H1 (cell line): ENCODE data around the gene SUPT20H. TPM values are rescaled to one million over a fixed set of nuclear protein-coding genes. Genes with fewer than 3 reads are reported as not detected.

ENCODE experiments used
- CTCF ChIA-PET: fragments of 300-600 bp; sonication (Branson Sonifier 250); formaldehyde crosslinking; loops from one replicate; lab custom pipeline; 2021; ENCODE audit not compliant: partially characterized antibody; lab: Charles Lee
- POLR2A ChIA-PET: fragments of 300-600 bp; sonication (Branson Sonifier 250); formaldehyde crosslinking; loops from one replicate; lab custom pipeline; 2021; ENCODE audit warnings: inconsistent platforms; ENCODE audit not compliant: partially characterized antibody; lab: Charles Lee
- DNase-seq, 2 experiments: peaks; one replicate each; pipeline versions ENCODE4 v3.0.0 to v3.0.0-alpha.2; 2010 to 2022; ENCODE audit warnings: low spot score in 2 of 2, low read depth in 1 of 2, mixed read lengths in 1 of 2
- FAIRE-seq: peaks from 2 replicates; lab custom pipeline; 2011; peaks lifted over from hg19 to GRCh38; lab: Jason Lieb, UNC
- H2AFZ ChIP-seq: 2 replicates; pipeline ENCODE4 v1.8.1; 2012; ENCODE audit warnings: low read length, inconsistent platforms
- H2AK5ac ChIP-seq: 2 replicates; pipeline ENCODE4 v1.6.1; 2013; ENCODE audit warnings: low read depth, low read length
- H2BK120ac ChIP-seq: replicated peaks from 2 replicates; pipeline ENCODE3; 2013; ENCODE audit warnings: low read depth, low read length, inconsistent platforms
- H2BK12ac ChIP-seq: 2 replicates; pipeline ENCODE4 v1.6.1; 2013; ENCODE audit warnings: low read depth, low read length
- H2BK15ac ChIP-seq: 2 replicates; pipeline ENCODE4 v1.6.1; 2013; ENCODE audit warnings: low read length
- H2BK20ac ChIP-seq: 2 replicates; pipeline ENCODE4 v1.6.1; 2013; ENCODE audit warnings: low read length
- H2BK5ac ChIP-seq: 2 replicates; pipeline ENCODE4 v1.6.1; 2013; ENCODE audit warnings: low read depth, low read length
- H3K14ac ChIP-seq: 2 replicates; pipeline ENCODE4 v1.6.1; 2013; ENCODE audit warnings: inconsistent platforms; ENCODE audit not compliant: insufficient read length
- H3K18ac ChIP-seq: 2 replicates; pipeline ENCODE4 v1.6.1; 2013; ENCODE audit warnings: low read length; ENCODE audit errors: extremely low read depth
- H3K23ac ChIP-seq: 2 replicates; pipeline ENCODE4 v1.6.1; 2013; ENCODE audit warnings: inconsistent platforms; ENCODE audit not compliant: insufficient read length
- H3K23me2 ChIP-seq: 2 replicates; pipeline ENCODE4 v1.6.1; 2013; ENCODE audit warnings: low read depth, low read length
- H3K27ac ChIP-seq: 2 replicates; pipeline ENCODE4 v1.6.1; 2011; ENCODE audit warnings: low read depth, low read length, inconsistent platforms
- H3K27me3 ChIP-seq, 4 experiments: replicated peaks in 1 of 4; 1 replicate in 1 of 4; 2 replicates in 3 of 4; pipeline versions ENCODE4 v1.6.1 to v1.8.1; 2011 to 2013; ENCODE audit warnings: low read length in 3 of 4, mild to moderate bottlenecking in 3 of 4, inconsistent platforms in 2 of 4, mixed read lengths in 2 of 4, moderate library complexity in 1 of 4; ENCODE audit not compliant: control insufficient read depth in 3 of 4, insufficient read depth in 3 of 4; ENCODE audit errors: extremely low read depth in 1 of 4
- H3K36me3 ChIP-seq, 4 experiments: 2 replicates each; pipeline versions ENCODE4 v1.6.1 to v1.8.1; 2011 to 2013; ENCODE audit warnings: mild to moderate bottlenecking in 4 of 4, low read length in 3 of 4, moderate library complexity in 2 of 4, control low read depth in 1 of 4, inconsistent platforms in 1 of 4; ENCODE audit not compliant: insufficient read depth in 4 of 4, control insufficient read depth in 2 of 4
- H3K4ac ChIP-seq: replicated peaks from 2 replicates; pipeline ENCODE3; 2013; ENCODE audit warnings: low read length, low read depth, mixed read lengths, inconsistent platforms; ENCODE audit not compliant: insufficient read length
- H3K4me1 ChIP-seq, 4 experiments: replicated peaks in 1 of 4; 1 replicate in 1 of 4; 2 replicates in 3 of 4; pipeline versions ENCODE4 v1.6.1 to v1.8.1; 2011 to 2013; ENCODE audit warnings: low read length in 3 of 4, inconsistent platforms in 2 of 4, mixed read lengths in 1 of 4; ENCODE audit not compliant: insufficient read depth in 4 of 4, control insufficient read depth in 3 of 4
- H3K4me2 ChIP-seq, 2 experiments: 2 replicates each; pipeline versions ENCODE4 v1.6.1 to v1.8.1; 2011 to 2013; ENCODE audit warnings: low read depth in 2 of 2, low read length in 2 of 2, control low read depth in 1 of 2, inconsistent platforms in 1 of 2, mild to moderate bottlenecking in 1 of 2; ENCODE audit not compliant: insufficient read depth in 1 of 2
- H3K4me3 ChIP-seq, 4 experiments: fragments of 200-600, 300-600 bp in 1 of 4; sonication (generic), shearing (Covaris generic), sonication (Bioruptor Twin) in 1 of 4; 2 replicates each; pipeline versions ENCODE4 v1.5.1 to v1.8.1; 2011 to 2016; ENCODE audit warnings: low read length in 4 of 4, low read depth in 3 of 4, control low read depth in 2 of 4, inconsistent platforms in 2 of 4, mild to moderate bottlenecking in 2 of 4, mixed read lengths in 1 of 4, moderate library complexity in 1 of 4; ENCODE audit not compliant: insufficient read depth in 2 of 4; ENCODE audit errors: extremely low read depth in 1 of 4
- H3K56ac ChIP-seq: replicated peaks from 2 replicates; pipeline ENCODE3; 2013; ENCODE audit warnings: low read depth, mild to moderate bottlenecking, mixed read lengths, low read length, inconsistent platforms; ENCODE audit not compliant: insufficient read length
- H3K79me1 ChIP-seq: 2 replicates; pipeline ENCODE4 v1.6.1; 2013; ENCODE audit warnings: low read depth, low read length, control low read depth
- H3K79me2 ChIP-seq, 2 experiments: 2 replicates each; pipeline versions ENCODE4 v1.6.1 to v1.8.1; 2012 to 2013; ENCODE audit warnings: low read length in 2 of 2, mild to moderate bottlenecking in 2 of 2, inconsistent platforms in 1 of 2; ENCODE audit not compliant: insufficient read depth in 2 of 2, control insufficient read depth in 1 of 2
- H3K9ac ChIP-seq, 4 experiments: replicated peaks in 1 of 4; 1 replicate in 1 of 4; 2 replicates in 3 of 4; pipeline versions ENCODE4 v1.6.1 to v1.8.1; 2011 to 2013; ENCODE audit warnings: low read depth in 3 of 4, low read length in 3 of 4, control low read depth in 2 of 4, mild to moderate bottlenecking in 2 of 4, moderate library complexity in 2 of 4, inconsistent platforms in 1 of 4; ENCODE audit errors: extremely low read depth in 1 of 4
- H3K9me3 ChIP-seq, 2 experiments: 2 replicates each; pipeline versions ENCODE4 v1.6.1 to v1.8.1; 2012 to 2013; ENCODE audit warnings: mild to moderate bottlenecking in 2 of 2, moderate library complexity in 2 of 2, control low read depth in 1 of 2, inconsistent platforms in 1 of 2, low read depth in 1 of 2, low read length in 1 of 2, mixed read lengths in 1 of 2; ENCODE audit not compliant: insufficient read depth in 2 of 2
- H4K20me1 ChIP-seq, 2 experiments: replicated peaks in 1 of 2; 2 replicates each; pipeline versions ENCODE3 to v1.8.1; 2011 to 2013; ENCODE audit warnings: inconsistent platforms in 2 of 2, low read length in 2 of 2, mild to moderate bottlenecking in 1 of 2; ENCODE audit not compliant: insufficient read depth in 2 of 2, control insufficient read depth in 1 of 2
- H4K5ac ChIP-seq: 2 replicates; pipeline ENCODE4 v1.6.1; 2013; ENCODE audit warnings: low read length, low read depth, mixed read lengths, inconsistent platforms; ENCODE audit not compliant: insufficient read length
- H4K8ac ChIP-seq: 2 replicates; pipeline ENCODE4 v1.8.0; 2013; ENCODE audit warnings: mild to moderate bottlenecking, moderate library complexity, low read length, inconsistent platforms; ENCODE audit not compliant: insufficient read depth; ENCODE audit errors: extremely low read depth
- H4K91ac ChIP-seq: replicated peaks from 2 replicates; pipeline ENCODE3; 2013; ENCODE audit warnings: low read length, mixed read lengths, inconsistent platforms; ENCODE audit not compliant: insufficient read length
- ATF3 ChIP-seq: IDR thresholded peaks from 2 replicates; pipeline ENCODE4 v1.6.1; 2011; ENCODE audit warnings: low read depth, mild to moderate bottlenecking, low read length; ENCODE audit not compliant: insufficient read depth
- BRCA1 ChIP-seq: IDR thresholded peaks from 2 replicates; pipeline ENCODE4 v1.6.1; 2012; ENCODE audit warnings: low read depth, low read length, improper control_type of control experiment
- CHD1 ChIP-seq: IDR thresholded peaks from 2 replicates; pipeline ENCODE4 v1.6.1; 2012; ENCODE audit warnings: low read depth, low read length, improper control_type of control experiment
- HDAC2 ChIP-seq, 2 experiments: fragments of 300-600 bp in 1 of 2; sonication (generic) in 1 of 2; IDR thresholded peaks; 2 replicates each; pipeline ENCODE4 v1.6.1; 2011 to 2012; ENCODE audit warnings: low read depth in 2 of 2, low read length in 2 of 2, mild to moderate bottlenecking in 2 of 2, moderate library complexity in 2 of 2, borderline replicate concordance in 1 of 2, inconsistent platforms in 1 of 2
- HDAC6 ChIP-seq: IDR thresholded peaks from one replicate; pipeline ENCODE4 v1.7.1; 2012; ENCODE audit warnings: low read depth, mild to moderate bottlenecking, inconsistent platforms, low read length, moderate library complexity
- JUND ChIP-seq: IDR thresholded peaks from 2 replicates; pipeline ENCODE4 v1.6.1; 2011; ENCODE audit warnings: mild to moderate bottlenecking, improper control_type of control experiment, low read length
- MAFK ChIP-seq: IDR thresholded peaks from 2 replicates; pipeline ENCODE4 v1.6.1; 2012; ENCODE audit warnings: low read depth, mild to moderate bottlenecking, improper control_type of control experiment, low read length
- MAX ChIP-seq: IDR thresholded peaks from 2 replicates; pipeline ENCODE4 v1.6.1; 2012; ENCODE audit warnings: inconsistent platforms
- NRF1 ChIP-seq: IDR thresholded peaks from 2 replicates; pipeline ENCODE4 v1.6.1; 2011; ENCODE audit warnings: mild to moderate bottlenecking, low read depth, low read length, improper control_type of control experiment
- SIN3A ChIP-seq, 2 experiments: IDR thresholded peaks in 1 of 2; conservative IDR thresholded peaks in 1 of 2; 2 replicates each; pipeline ENCODE4 v1.6.1; 2011 to 2012; ENCODE audit warnings: low read length in 2 of 2, improper control_type of control experiment in 1 of 2, low read depth in 1 of 2, mild to moderate bottlenecking in 1 of 2
- SIX5 ChIP-seq: IDR thresholded peaks from 2 replicates; pipeline ENCODE4 v1.6.1; 2011; ENCODE audit warnings: mild to moderate bottlenecking, low read depth, low read length
- SP1 ChIP-seq: IDR thresholded peaks from 2 replicates; pipeline ENCODE4 v1.6.1; 2011; ENCODE audit warnings: low read depth, low read length
- SUZ12 ChIP-seq: fragments of 200-600 bp; sonication (generic); IDR thresholded peaks from 2 replicates; pipeline ENCODE4 v1.6.1; 2012; ENCODE audit warnings: mild to moderate bottlenecking, inconsistent platforms, low read length, moderate library complexity, mixed read lengths
- YY1 ChIP-seq: IDR thresholded peaks from 2 replicates; pipeline ENCODE4 v1.6.1; 2011; ENCODE audit warnings: low read depth, mild to moderate bottlenecking, low read length
- WGBS, 2 experiments: shearing (Covaris generic) in 1 of 2; methylation state at CpG; one replicate each; pipeline versions ENCODE4 v1.1.6 to v1.1.7; 2013 to 2015; ENCODE audit warnings: low lambda C conversion rate in 2 of 2, mixed read lengths in 2 of 2, inconsistent platforms in 1 of 2, low coverage in 1 of 2, missing lambda C conversion rate in 1 of 2; ENCODE audit not compliant: insufficient replicate concordance in 2 of 2, insufficient coverage in 1 of 2, insufficient read length in 1 of 2; ENCODE audit errors: extremely low coverage in 1 of 2, missing lambda C conversion rate in 1 of 2; 5-methylcytosine and 5-hydroxymethylcytosine counted together
- polyA plus RNA-seq, 7 experiments: library from polyadenylated mRNA; depleted of rRNA in 3 of 7; stranded (reverse) in 5 of 7; unstranded in 2 of 7; fragments of >200 nt in 5 of 7; fragments of 200-250 nt in 2 of 7; gene quantifications; 1 replicate in 5 of 7; 2 replicates in 1 of 7; 4 replicates in 1 of 7; pipeline versions ENCODE4 v1.2.1 to v1.2.3, GENCODE V29; 2011 to 2013; ENCODE audit warnings: missing spikeins in 2 of 7, mixed read lengths in 2 of 7
- total RNA-seq: library from RNA; stranded (reverse); fragmentation: NEBNext Ultra II Directional; extraction: Animal tissue kit (Norgen Biotek cat#: 25700); gene quantifications from 2 replicates; pipeline ENCODE4 v1.2.1, GENCODE V29; 2021

The SUPT20H gene
- total and polyA plus RNA-seq, 2 of the 8 experiments (the other 6 are each of a cell fraction or from before 2014, with no cell fraction given) = 69.2 to 75.1 TPM

- Histone ChIP-seq H2BK120ac (peak overlapping the region; percentile 47), H3K27ac (no peak overlapping the region), H3K4me2 (no peak overlapping the region), H3K14ac (no peak overlapping the region), H2BK20ac (no peak overlapping the region), H4K8ac (no peak overlapping the region), H3K27me3 (no peaks in the 10 kb centered on the region), H3K36me3 (no peaks in the 10 kb centered on the region), H2BK15ac (no peak overlapping the region), H3K4me1 (peaks cover 0 to 5% (median 2%) of the 10 kb centered on the region in 4 experiments; a peak in 2 of 7 replicates), H4K20me1 (no peaks in the 10 kb centered on the region), H3K79me2 (no peaks in the 10 kb centered on the region), H3K23me2 (no peaks in the 10 kb centered on the region), H3K18ac (no peak overlapping the region), H3K56ac (no peak overlapping the region), H2BK12ac (peak overlapping the region; percentile 52; the same call in 1 of the 2 replicates)
- POLR2A ChIA-PET = no interaction called here
- whole genome bisulfite sequencing, 2 experiments = 94% methylated on average over 4 of the region's 4 CpGs; no CpG with 5 or more reads in 1 of the 2 experiments
- TF ChIP-seq NRF1 (no peak), MAFK (no peak), HDAC6 (no peak), BRCA1 (no peak), HDAC2 (IDR thresholded peaks at IDR 0.05; ENCODE audit: borderline replicate concordance in 1 of 2, low read depth in 2 of 2, low read length in 2 of 2) (no peak), JUND (no peak), MAX (no peak), SIN3A (conservative IDR thresholded peaks at IDR 0.05 in 1 of 2, IDR thresholded peaks at IDR 0.05 in 1 of 2; ENCODE audit: low read depth in 1 of 2, low read length in 2 of 2) (no peak), SP1 (no peak), SIX5 (no peak), ATF3 (no peak), CHD1 (no peak), SUZ12 (no peak), YY1 (no peak)
- TF ChIP-seq, all 59 proteins: peak for 0
- no peak overlapping the region for H2AFZ ChIP-seq
- no peak overlapping the region for H3K4ac ChIP-seq
- H4K91ac ChIP-seq = no peak overlapping the region
- peaks cover 0 to 6% of the 10 kb centered on the region in 2 experiments; a peak in 1 of 4 replicates for H3K9me3 ChIP-seq
- CTCF ChIA-PET = interaction anchor here (1.1 to 1.2 kb wide), 3 partner anchors 31 to 163 kb away, joined by 3 read pairs; no protein-coding TSS in a partner anchor
- no peak overlapping the region for H2BK5ac ChIP-seq
- no peaks in the 10 kb centered on the region for H3K79me1 ChIP-seq
- FAIRE-seq (no peak), DNase-seq (no peak)
- H2AK5ac ChIP-seq = no peak overlapping the region
- H3K9ac ChIP-seq = no peak overlapping the region
- no peak overlapping the region for H3K4me3 ChIP-seq
- no peak overlapping the region for H3K23ac ChIP-seq
- no peak overlapping the region for H4K5ac ChIP-seq
These were observed 48.0 kb upstream of the SUPT20H start for GRCh38 chr13:37107456-37107855.
